Esophagus squamous epithelium (tissue), 5 donors: Measurements from ENCODE around the gene CAMTA1. TPM values are rescaled to one million over a fixed set of nuclear protein-coding genes. Genes with fewer than 3 reads are reported as not detected.
A peak's percentile ranks its signal among the peaks of the same experiment; 100 is the strongest.

Experiments
- DNase-seq: peaks from one replicate; lab custom pipeline; 2025; lab: John Stamatoyannopoulos, UW
- H3K27ac ChIP-seq, 4 donors: fragments of 200-600 bp; sonication (generic); one replicate each; pipeline ENCODE4 v1.5.1; 2016 to 2019; ENCODE audit warnings: mild to moderate bottlenecking in 1 of 4
- H3K27me3 ChIP-seq, 4 donors: fragments of 200-600 bp; sonication (generic); 1 replicate in 3 of 4; 2 replicates in 1 of 4; pipeline versions ENCODE4 v1.5.1 to v1.6.0; 2017 to 2021; ENCODE audit warnings: antibody characterized with exemption in 1 of 4
- H3K36me3 ChIP-seq, 3 donors: fragments of 200-600 bp; sonication (generic); one replicate each; pipeline ENCODE4 v1.5.1; 2016 to 2019
- H3K4me1 ChIP-seq, 3 donors: fragments of 200-600 bp; sonication (generic); one replicate each; pipeline ENCODE4 v1.5.1; 2017 to 2019
- H3K4me3 ChIP-seq, 4 donors: fragments of 200-600 bp; sonication (generic); 1 replicate in 3 of 4; 2 replicates in 1 of 4; pipeline ENCODE4 v1.5.1; 2016 to 2019; ENCODE audit warnings: mild to moderate bottlenecking in 2 of 4, moderate library complexity in 1 of 4
- H3K9me3 ChIP-seq, 3 donors: fragments of 200-600 bp; sonication (generic); one replicate each; pipeline ENCODE4 v1.5.1; 2016 to 2019
- POLR2A ChIP-seq, 4 donors: fragments of 450-650 bp; IDR thresholded peaks; one replicate each; pipeline ENCODE4 v1.6.1; 2017; ENCODE audit warnings: antibody characterized with exemption in 4 of 4, mild to moderate bottlenecking in 4 of 4, moderate library complexity in 3 of 4
- WGBS, 2 donors: methylation state at CpG; one replicate each; pipeline ENCODE4 v1.1.5; 2018; 5-methylcytosine and 5-hydroxymethylcytosine counted together
- intact Hi-C: fragments of 100-400 bp; cut with DNase I; formaldehyde crosslinking; loops from one replicate; pipeline ENCODE4 v1.15.0; 2022
- total RNA-seq, 4 donors: library from RNA; depleted of rRNA; stranded (reverse); fragments of >200 nt; gene quantifications; one replicate each; pipeline ENCODE4 v1.1.0, GENCODE V29; 2016
- TF ChIP-seq, protein P1 (sequence below), 6 experiments: fragments of 450-650 bp in 4 of 6; fragments of 200-600 bp in 2 of 6; sonication (generic) in 2 of 6; IDR thresholded peaks; one replicate each; pipeline ENCODE4 v1.5.1; 2016 to 2019; ENCODE audit warnings: antibody characterized with exemption in 6 of 6, mild to moderate bottlenecking in 4 of 6, moderate library complexity in 4 of 6
- donor health status: DM: yes; HTN: yes; CAD: no.

CAMTA1 gene
- total RNA-seq, 4 donors from 2014 or later = 31.3 to 77.4 (median 45.9) TPM

DNA sequence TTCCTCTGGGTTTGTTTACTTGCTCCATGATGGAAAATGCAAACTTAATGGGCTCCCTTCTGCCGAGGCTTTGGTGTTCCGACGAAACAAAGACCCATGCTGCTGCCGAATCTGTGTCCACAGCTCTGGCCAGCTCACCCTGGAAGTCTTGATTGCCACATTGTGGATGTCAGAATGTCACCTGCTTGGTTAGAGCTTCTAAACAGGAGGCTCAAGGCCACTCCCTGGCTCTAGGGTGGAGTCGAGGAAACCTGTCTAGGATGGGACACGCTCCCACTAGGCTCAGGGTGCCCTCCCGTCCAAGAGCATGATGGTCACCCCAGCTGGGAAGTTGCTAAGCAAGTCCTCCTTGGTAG, 706.5 kb downstream of the CAMTA1 start:
- Histone ChIP-seq H3K27ac (peak overlapping the region; percentile 34 to 77 (median 70)), H3K9me3 (no peaks in the 10 kb centered on the region), H3K36me3 (no peaks in the 10 kb centered on the region), H3K4me3 (peak overlapping the region in 1 of 4 donors; percentile 42), H3K4me1 (peaks cover 0 to 22% (median 11%) of the 10 kb centered on the region in 3 donors), H3K27me3 (peaks cover 0 to 46% (median 0%) of the 10 kb centered on the region in 4 donors)
- intact Hi-C loops = no loop called here
- WGBS, 2 donors = 9 to 23% methylated on average over 4 to 7 of the region's 7 CpGs
- no peak for DNase-seq
- TF ChIP-seq, protein P1, sequence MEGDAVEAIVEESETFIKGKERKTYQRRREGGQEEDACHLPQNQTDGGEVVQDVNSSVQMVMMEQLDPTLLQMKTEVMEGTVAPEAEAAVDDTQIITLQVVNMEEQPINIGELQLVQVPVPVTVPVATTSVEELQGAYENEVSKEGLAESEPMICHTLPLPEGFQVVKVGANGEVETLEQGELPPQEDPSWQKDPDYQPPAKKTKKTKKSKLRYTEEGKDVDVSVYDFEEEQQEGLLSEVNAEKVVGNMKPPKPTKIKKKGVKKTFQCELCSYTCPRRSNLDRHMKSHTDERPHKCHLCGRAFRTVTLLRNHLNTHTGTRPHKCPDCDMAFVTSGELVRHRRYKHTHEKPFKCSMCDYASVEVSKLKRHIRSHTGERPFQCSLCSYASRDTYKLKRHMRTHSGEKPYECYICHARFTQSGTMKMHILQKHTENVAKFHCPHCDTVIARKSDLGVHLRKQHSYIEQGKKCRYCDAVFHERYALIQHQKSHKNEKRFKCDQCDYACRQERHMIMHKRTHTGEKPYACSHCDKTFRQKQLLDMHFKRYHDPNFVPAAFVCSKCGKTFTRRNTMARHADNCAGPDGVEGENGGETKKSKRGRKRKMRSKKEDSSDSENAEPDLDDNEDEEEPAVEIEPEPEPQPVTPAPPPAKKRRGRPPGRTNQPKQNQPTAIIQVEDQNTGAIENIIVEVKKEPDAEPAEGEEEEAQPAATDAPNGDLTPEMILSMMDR (IDR thresholded peaks at IDR 0.05) = no peak
- TF ChIP-seq POLR2A (IDR thresholded peaks at IDR 0.05) = no peak

DNA sequence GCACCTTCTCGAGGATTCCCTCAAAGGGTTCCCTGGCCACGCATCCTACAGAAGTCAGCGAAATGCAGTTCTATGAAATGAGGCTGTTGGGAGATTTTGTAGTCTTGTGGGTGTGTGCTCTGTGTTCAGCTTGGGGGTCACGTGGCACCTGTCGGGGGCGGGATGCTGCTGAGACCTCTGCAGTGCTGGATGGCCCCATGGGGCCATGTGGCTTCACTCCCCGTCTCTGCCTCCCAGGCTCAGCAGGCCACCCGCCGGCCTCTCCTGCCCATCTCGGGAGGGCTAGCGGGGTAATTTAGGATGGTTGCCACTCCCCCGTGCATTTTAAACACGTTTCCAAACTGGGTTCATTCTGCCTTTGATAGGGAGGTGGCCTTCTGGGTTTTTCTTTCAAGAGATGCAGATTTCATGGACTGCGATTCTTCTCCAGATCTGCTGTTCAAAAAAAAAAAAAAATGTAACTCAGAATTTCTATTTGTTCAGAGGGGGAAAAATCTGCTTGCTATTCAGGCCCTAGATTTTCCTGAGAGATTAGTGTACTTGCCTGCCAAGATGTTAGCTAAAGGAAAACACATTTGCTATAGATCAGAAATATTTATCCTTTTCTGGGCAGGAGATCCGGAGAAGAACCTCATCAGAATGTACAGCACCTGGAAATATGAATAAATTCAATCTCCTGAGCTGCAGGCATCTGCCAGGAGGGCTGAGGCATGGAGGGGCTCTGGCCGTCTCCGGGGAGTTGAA, 708.6 kb downstream of the CAMTA1 start:
- H3K9me3 ChIP-seq = no peaks in the 10 kb centered on the region
- H3K27ac ChIP-seq = no peak overlapping the region
- H3K27me3 ChIP-seq = peaks cover 0 to 46% (median 0%) of the 10 kb centered on the region in 4 donors
- intact Hi-C loops = no loop called here
- H3K4me3 ChIP-seq = no peak overlapping the region
- peaks cover 0 to 22% (median 11%) of the 10 kb centered on the region in 3 donors for H3K4me1 ChIP-seq
- TF ChIP-seq, protein P1 (IDR thresholded peaks at IDR 0.05) = no peak
- TF ChIP-seq POLR2A (IDR thresholded peaks at IDR 0.05) = no peak
- 87 to 88% methylated on average over 10 to 12 of the region's 17 CpGs for WGBS, 2 donors
- no peak for DNase-seq
- H3K36me3 ChIP-seq = no peaks in the 10 kb centered on the region

DNA sequence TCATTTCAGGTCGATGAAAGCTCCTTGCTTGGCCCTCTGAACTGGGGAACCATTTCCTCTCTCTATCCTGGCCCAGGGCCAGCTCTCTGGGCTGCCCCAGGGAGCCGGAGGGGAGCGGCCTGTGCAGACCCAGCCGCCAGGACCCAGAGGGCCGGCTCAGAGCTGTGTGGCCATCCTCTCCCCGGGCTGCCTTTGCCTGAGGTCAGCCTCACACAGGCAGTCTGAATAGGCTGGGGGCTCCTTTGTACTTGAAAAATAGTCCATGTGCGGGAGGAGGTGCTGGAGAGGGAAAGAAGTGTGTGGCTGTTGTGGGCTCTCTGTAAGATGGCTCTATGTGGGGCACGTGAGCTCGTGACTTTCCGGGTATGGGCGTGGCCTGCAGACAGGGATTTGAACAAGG, 710.7 kb downstream of the CAMTA1 start:
- H3K36me3 ChIP-seq = no peaks in the 10 kb centered on the region
- WGBS, 2 donors = 51 to 80% methylated on average over 1 to 5 of the region's 11 CpGs
- peaks cover 0 to 14% (median 11%) of the 10 kb centered on the region in 3 donors for H3K4me1 ChIP-seq
- intact Hi-C loops = no loop called here
- DNase-seq = no peak
- no peak overlapping the region for H3K4me3 ChIP-seq
- no peak overlapping the region for H3K27ac ChIP-seq
- peaks cover 0 to 32% (median 0%) of the 10 kb centered on the region in 4 donors for H3K27me3 ChIP-seq
- H3K9me3 ChIP-seq = no peaks in the 10 kb centered on the region
- TF ChIP-seq POLR2A (IDR thresholded peaks at IDR 0.05) = no peak
- TF ChIP-seq, protein P1 (IDR thresholded peaks at IDR 0.05) = no peak

DNA sequence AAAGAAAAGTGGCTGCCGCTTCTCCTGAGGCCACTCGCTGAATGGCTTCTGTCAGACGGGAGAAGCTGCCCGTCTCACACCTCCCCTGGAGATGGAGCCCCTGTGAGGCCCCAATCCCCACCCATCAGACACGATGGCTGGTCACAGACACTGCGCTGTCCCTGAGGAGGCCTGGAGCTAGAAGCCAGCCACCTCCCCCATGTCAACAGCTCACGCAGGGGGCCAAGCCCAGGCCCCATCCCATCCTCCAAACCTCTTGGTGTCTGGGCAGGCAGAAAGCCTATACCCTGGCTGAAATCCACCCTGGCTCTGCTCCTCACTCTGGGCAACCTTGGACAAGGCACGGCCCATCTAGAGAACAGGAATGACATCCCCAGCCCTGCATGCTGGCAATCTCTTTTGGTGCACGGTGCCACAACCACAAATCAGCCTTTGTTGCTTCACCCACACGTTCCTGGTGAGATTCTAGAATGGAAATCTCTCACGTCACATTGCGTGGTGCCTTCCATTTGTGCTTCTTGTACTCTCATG, 711.9 kb downstream of the CAMTA1 start:
- intact Hi-C loops = no loop called here
- TF ChIP-seq, protein P1 (IDR thresholded peaks at IDR 0.05) = no peak
- TF ChIP-seq POLR2A (IDR thresholded peaks at IDR 0.05) = no peak
- Histone ChIP-seq H3K27me3 (peaks cover 0 to 30% (median 0%) of the 10 kb centered on the region in 4 donors), H3K4me1 (peaks cover 0 to 2% (median 0%) of the 10 kb centered on the region in 3 donors), H3K36me3 (no peaks in the 10 kb centered on the region), H3K4me3 (no peak overlapping the region), H3K9me3 (no peaks in the 10 kb centered on the region), H3K27ac (no peak overlapping the region)
- WGBS, 2 donors = 47 to 50% methylated on average over 5 to 9 of the region's 12 CpGs
- no peak for DNase-seq

DNA sequence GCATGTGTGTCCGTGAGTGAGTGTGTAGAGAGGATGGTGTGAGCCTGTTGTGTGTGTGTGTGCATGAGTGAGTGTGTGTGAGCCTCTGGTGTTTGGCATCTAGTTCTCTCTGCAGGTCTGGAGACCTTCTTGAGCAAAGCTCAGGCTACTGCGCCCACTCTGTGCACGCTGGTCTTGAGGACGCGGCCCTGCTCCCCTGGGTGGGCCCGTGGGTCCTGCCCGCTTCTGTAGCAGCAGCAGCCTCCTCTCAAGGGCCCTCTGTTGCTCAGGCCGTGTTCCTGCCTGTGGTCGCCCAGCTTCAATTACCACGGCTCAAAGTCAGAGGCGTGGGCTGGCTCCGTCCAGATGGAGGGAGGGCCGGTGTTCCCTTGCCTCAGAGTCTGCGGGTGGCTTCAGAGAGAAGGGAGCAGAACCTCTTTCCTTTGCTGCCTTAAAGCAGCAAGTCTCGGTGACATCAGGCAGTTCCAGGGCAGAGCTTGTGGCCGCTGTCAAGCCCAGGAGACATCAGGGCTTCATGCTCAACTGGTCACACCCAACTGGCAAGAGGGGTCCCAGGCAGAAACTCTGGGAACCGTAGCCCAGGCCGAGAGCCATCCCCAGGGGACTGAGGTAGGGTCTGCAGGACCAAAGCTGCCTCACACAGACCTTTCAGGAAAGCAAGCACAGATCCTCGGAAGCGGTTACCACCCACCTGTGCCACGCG, 715.3 kb downstream of the CAMTA1 start:
- no peaks in the 10 kb centered on the region for H3K4me1 ChIP-seq
- H3K36me3 ChIP-seq = no peaks in the 10 kb centered on the region
- no peak overlapping the region for H3K4me3 ChIP-seq
- DNase-seq = no peak
- no peaks in the 10 kb centered on the region for H3K9me3 ChIP-seq
- H3K27me3 ChIP-seq = peaks cover 0 to 12% (median 0%) of the 10 kb centered on the region in 4 donors
- intact Hi-C loops = no loop called here
- H3K27ac ChIP-seq = no peak overlapping the region
- 95% methylated on average over 3 to 5 of the region's 22 CpGs for WGBS, 2 donors
- no peak for TF ChIP-seq POLR2A (IDR thresholded peaks at IDR 0.05)
- TF ChIP-seq, protein P1 (IDR thresholded peaks at IDR 0.05) = no peak
